ENCODE measurements around the gene ADAM12.

Gene ADAM12

GRCh38 chr10:126157189-126157588 lies 231.1 kb downstream of the ADAM12 start:
- H3K4me3 ChIP-seq (ENCODE audit: control insufficient read depth, low read depth, low read length) = no peak overlapping the region
- TF ChIP-seq, protein P1, sequence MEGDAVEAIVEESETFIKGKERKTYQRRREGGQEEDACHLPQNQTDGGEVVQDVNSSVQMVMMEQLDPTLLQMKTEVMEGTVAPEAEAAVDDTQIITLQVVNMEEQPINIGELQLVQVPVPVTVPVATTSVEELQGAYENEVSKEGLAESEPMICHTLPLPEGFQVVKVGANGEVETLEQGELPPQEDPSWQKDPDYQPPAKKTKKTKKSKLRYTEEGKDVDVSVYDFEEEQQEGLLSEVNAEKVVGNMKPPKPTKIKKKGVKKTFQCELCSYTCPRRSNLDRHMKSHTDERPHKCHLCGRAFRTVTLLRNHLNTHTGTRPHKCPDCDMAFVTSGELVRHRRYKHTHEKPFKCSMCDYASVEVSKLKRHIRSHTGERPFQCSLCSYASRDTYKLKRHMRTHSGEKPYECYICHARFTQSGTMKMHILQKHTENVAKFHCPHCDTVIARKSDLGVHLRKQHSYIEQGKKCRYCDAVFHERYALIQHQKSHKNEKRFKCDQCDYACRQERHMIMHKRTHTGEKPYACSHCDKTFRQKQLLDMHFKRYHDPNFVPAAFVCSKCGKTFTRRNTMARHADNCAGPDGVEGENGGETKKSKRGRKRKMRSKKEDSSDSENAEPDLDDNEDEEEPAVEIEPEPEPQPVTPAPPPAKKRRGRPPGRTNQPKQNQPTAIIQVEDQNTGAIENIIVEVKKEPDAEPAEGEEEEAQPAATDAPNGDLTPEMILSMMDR (IDR thresholded peaks at IDR 0.05; ENCODE audit: control insufficient read depth, insufficient read depth, low read depth, low read length, missing control alignments) = no peak
- no peak for DNase-seq (ENCODE audit: low read depth)

- TF ChIP-seq, protein P1 (IDR thresholded peaks at IDR 0.05; ENCODE audit: control insufficient read depth, insufficient read depth, low read depth, low read length, missing control alignments) = no peak
- no peak for DNase-seq (ENCODE audit: low read depth)
- no peak overlapping the region for H3K4me3 ChIP-seq (ENCODE audit: control insufficient read depth, low read depth, low read length)
Observed at GRCh38 chr10:126156503-126156902, 231.8 kb downstream of the ADAM12 start.

DNA sequence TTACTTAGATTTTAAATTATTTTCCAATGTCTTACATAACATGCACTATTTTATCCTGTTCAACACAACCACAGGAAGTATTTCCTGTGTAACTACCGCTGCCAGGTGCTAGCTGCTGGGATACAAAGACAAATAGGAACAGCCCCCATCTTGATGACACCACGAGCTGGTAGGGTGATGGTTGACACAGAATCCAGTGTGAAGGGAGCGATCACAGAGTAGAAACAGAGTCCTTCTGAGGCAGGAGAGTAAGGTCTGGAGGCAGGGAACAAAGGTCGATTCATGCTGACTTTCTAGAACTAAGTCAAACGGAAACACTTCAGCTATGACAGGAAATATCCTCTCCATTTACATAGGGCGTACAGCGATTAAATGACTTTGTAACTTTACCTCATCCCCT lies 232.3 kb downstream of the ADAM12 start:
- H3K4me3 ChIP-seq (ENCODE audit: control insufficient read depth, low read depth, low read length) = no peak overlapping the region
- TF ChIP-seq, protein P1 (IDR thresholded peaks at IDR 0.05; ENCODE audit: control insufficient read depth, insufficient read depth, low read depth, low read length, missing control alignments) = no peak
- no peak for DNase-seq (ENCODE audit: low read depth)

- no peak overlapping the region for H3K4me3 ChIP-seq (ENCODE audit: control insufficient read depth, low read depth, low read length)
- TF ChIP-seq, protein P1 (IDR thresholded peaks at IDR 0.05; ENCODE audit: control insufficient read depth, insufficient read depth, low read depth, low read length, missing control alignments) = no peak
- no peak for DNase-seq (ENCODE audit: low read depth)
Observed at GRCh38 chr10:126155528-126155927, 232.7 kb downstream of the ADAM12 start.

GRCh38 chr10:126153711-126154628 lies 234.3 kb downstream of the ADAM12 start:
- H3K4me3 ChIP-seq (ENCODE audit: control insufficient read depth, low read depth, low read length) = no peak overlapping the region
- DNase-seq (ENCODE audit: low read depth) = peak; percentile 21
- TF ChIP-seq, protein P1 (IDR thresholded peaks at IDR 0.05; ENCODE audit: control insufficient read depth, insufficient read depth, low read depth, low read length, missing control alignments) = no peak

DNA sequence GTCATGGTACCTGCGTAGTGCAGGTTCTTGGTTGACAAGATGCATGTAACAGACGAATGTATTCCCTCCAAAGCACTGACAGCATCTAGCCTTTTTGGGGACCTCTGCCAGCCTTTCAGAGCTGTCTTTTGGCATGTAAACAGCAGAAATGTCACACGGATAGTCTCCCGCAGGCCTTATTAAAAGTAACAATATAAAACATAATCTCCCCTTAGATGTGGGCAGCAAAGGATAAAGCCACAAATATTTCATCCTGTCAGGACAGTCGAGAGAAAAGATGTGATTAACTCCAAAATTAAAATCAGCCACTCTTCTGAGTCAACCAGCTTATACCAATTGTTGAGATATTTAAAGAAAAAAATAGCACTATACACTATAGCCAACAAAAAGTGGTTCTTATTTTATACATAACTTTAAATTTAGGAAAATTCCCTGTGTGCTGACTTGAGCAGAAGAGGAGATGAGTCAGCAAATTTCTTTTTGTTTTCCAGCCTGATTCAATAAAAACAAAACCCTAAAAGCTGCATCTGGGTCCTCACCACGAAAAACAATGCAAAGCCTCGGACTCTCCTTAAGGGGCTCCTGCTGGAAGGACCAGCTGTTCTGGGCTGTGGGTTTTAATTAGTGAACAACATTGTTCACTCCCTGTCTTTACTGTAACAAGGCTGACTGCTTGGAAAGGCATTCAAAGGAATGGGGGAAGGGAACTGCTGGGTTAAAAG lies 240.2 kb downstream of the ADAM12 start:
- DNase-seq (ENCODE audit: low read depth) = peak; percentile 40
- TF ChIP-seq, protein P1 (IDR thresholded peaks at IDR 0.05; ENCODE audit: control insufficient read depth, insufficient read depth, low read depth, low read length, missing control alignments) = no peak
- H3K4me3 ChIP-seq (ENCODE audit: control insufficient read depth, low read depth, low read length) = no peak overlapping the region
